Adrenal gland (tissue), 12 donors: ENCODE results near the gene MMD. TPM values are rescaled to one million over a fixed set of nuclear protein-coding genes. Genes with fewer than 3 reads are reported as not detected.
A peak's percentile ranks its signal among the peaks of the same experiment; 100 is the strongest.

ENCODE experiments used
- DNase-seq, 7 donors: peaks; one replicate each; pipeline ENCODE4 v3.0.0-alpha.2; 2019 to 2020
- H3K27ac ChIP-seq, 5 donors: fragments of 200-600 bp; sonication (generic) in 4 of 5; 1 replicate in 3 of 5; 2 replicates in 2 of 5; pipeline versions ENCODE4 v1.5.1 to v1.8.0; 2016 to 2020; ENCODE audit warnings: mild to moderate bottlenecking in 1 of 5
- H3K27me3 ChIP-seq: fragments of 200-600 bp; 2 replicates; pipeline ENCODE4 v1.8.0; 2021
- H3K36me3 ChIP-seq, 2 donors: fragments of 200-600 bp; replicated peaks in 1 of 2; 1 replicate in 1 of 2; 2 replicates in 1 of 2; pipeline versions ENCODE4 v1.5.1 to v1.8.0; 2018 to 2022
- H3K4me1 ChIP-seq, 2 donors: fragments of 200-600 bp; replicated peaks in 1 of 2; 1 replicate in 1 of 2; 2 replicates in 1 of 2; pipeline versions ENCODE4 v1.5.1 to v1.8.0; 2018 to 2021
- H3K4me3 ChIP-seq, 4 donors: fragments of 200-600 bp; sonication (generic) in 3 of 4; one replicate each; pipeline ENCODE4 v1.5.1; 2016 to 2018
- H3K9me3 ChIP-seq, 3 donors: fragments of 200-600 bp; sonication (generic) in 1 of 3; replicated peaks in 1 of 3; 1 replicate in 2 of 3; 2 replicates in 1 of 3; pipeline versions ENCODE4 v1.5.1 to v1.8.0; 2016 to 2021
- CTCF ChIP-seq, 6 experiments: fragments of 450-650 bp in 4 of 6; fragments of 200-600 bp in 2 of 6; sonication (generic) in 1 of 6; IDR thresholded peaks; 1 replicate in 5 of 6; 2 replicates in 1 of 6; pipeline versions ENCODE4 v1.5.1 to v1.8.0; 2016 to 2021; ENCODE audit warnings: antibody characterized with exemption in 6 of 6, mild to moderate bottlenecking in 2 of 6, moderate library complexity in 1 of 6
- POLR2A ChIP-seq, 2 donors: fragments of 450-650 bp; IDR thresholded peaks; one replicate each; pipeline ENCODE4 v1.6.1; 2017; ENCODE audit warnings: antibody characterized with exemption in 2 of 2, mild to moderate bottlenecking in 2 of 2, moderate library complexity in 1 of 2
- whole genome bisulfite sequencing, 4 donors: extraction: QIAGEN DNeasy Blood & Tissue Kit in 2 of 4; methylation state at CpG; one replicate each; pipeline versions ENCODE4 v1.1.5 to v1.1.7; 2013 to 2017; 5-methylcytosine and 5-hydroxymethylcytosine counted together
- intact Hi-C, 2 donors: fragments of 100-400 bp; cut with DNase I; formaldehyde crosslinking; loops; one replicate each; pipeline versions ENCODE4 v1.14.1 to v1.15.0; 2022 to 2023
- polyA plus RNA-seq, 3 donors: library from polyadenylated mRNA; stranded (reverse); fragments of 200-250 nt in 2 of 3; fragments of 350-450 nt in 1 of 3; fragmentation: Illumina TruSeq in 1 of 3; extraction: RNeasy Lipid Tissue Mini Kit (QIAGEN cat#74804) in 1 of 3; gene quantifications; one replicate each; pipeline ENCODE4 v1.2.3, GENCODE V29; 2013 to 2014
- total RNA-seq, 9 donors: library from RNA; depleted of rRNA in 4 of 9; stranded (reverse); fragments of >200 nt in 4 of 9; fragments of 120-200 nt in 1 of 9; fragmentation: NEBNext Ultra II Directional in 1 of 9; extraction: Animal tissue kit (Norgen Biotek cat#: 25700) in 1 of 9; gene quantifications; one replicate each; pipeline versions ENCODE4 v1.1.0 to v1.2.4, GENCODE V29; 2013 to 2023
- donor health status: healthy with polysubstance abuse.
- donor health status: Bipolar disorder and iron deficiency.
- donor health status: DM: yes; HTN: yes; CAD: no.
- donor health status: DM: no; HTN: no; CAD: no.
- donor health status: DM: no; HTN: no; CAD: no.
- donor health status: DM: yes; HTN: yes; CAD: no.

MMD gene
- total and polyA plus RNA-seq, 12 donors, result 6.2 to 27.6 (median 14.6) TPM

GRCh38 chr17:55363033-55363432 lies 58.6 kb downstream of the MMD start:
- Histone ChIP-seq H3K4me3 (no peak overlapping the region), H3K9me3 (peaks cover 0 to 10% (median 0%) of the 10 kb centered on the region in 3 donors), H3K36me3 (no peaks in the 10 kb centered on the region), H3K4me1 (no peaks in the 10 kb centered on the region), H3K27ac (no peak overlapping the region), H3K27me3 (no peaks in the 10 kb centered on the region)
- intact Hi-C loops, result no loop called here
- TF ChIP-seq CTCF (IDR thresholded peaks at IDR 0.05), result no peak
- no peak for TF ChIP-seq POLR2A (IDR thresholded peaks at IDR 0.05)
- WGBS, 4 donors, result 60 to 83% (median 79%) methylated on average over 1 of the region's 1 CpG
- no peak for DNase-seq

GRCh38 chr17:55360971-55361370 lies 60.7 kb downstream of the MMD start:
- intact Hi-C loops, result no loop called here
- H3K9me3 ChIP-seq, result peaks cover 0 to 10% (median 0%) of the 10 kb centered on the region in 3 donors
- DNase-seq, result no peak
- no peaks in the 10 kb centered on the region for H3K27me3 ChIP-seq
- no peak overlapping the region for H3K4me3 ChIP-seq
- no peak overlapping the region for H3K27ac ChIP-seq
- TF ChIP-seq CTCF (IDR thresholded peaks at IDR 0.05) (no peak), POLR2A (IDR thresholded peaks at IDR 0.05) (no peak)
- H3K4me1 ChIP-seq, result no peaks in the 10 kb centered on the region
- H3K36me3 ChIP-seq, result no peaks in the 10 kb centered on the region

GRCh38 chr17:55356434-55357328 lies 65.0 kb downstream of the MMD start:
- H3K9me3 ChIP-seq, result peaks cover 0 to 10% (median 0%) of the 10 kb centered on the region in 3 donors
- H3K27me3 ChIP-seq, result no peaks in the 10 kb centered on the region
- H3K27ac ChIP-seq, result no peak overlapping the region
- intact Hi-C loops, result loop anchor here in 1 of 2 donors (10.0 kb wide), 1 partner anchor 158 kb away; the partner anchor contains the start of gene SMIM36
- H3K36me3 ChIP-seq, result no peaks in the 10 kb centered on the region
- WGBS, 4 donors, result 21 to 40% (median 24%) methylated on average over 3 of the region's 3 CpGs
- H3K4me1 ChIP-seq, result no peaks in the 10 kb centered on the region
- H3K4me3 ChIP-seq, result no peak overlapping the region
- no peak for TF ChIP-seq POLR2A (IDR thresholded peaks at IDR 0.05)
- TF ChIP-seq CTCF (IDR thresholded peaks at IDR 0.05), result peak; percentile 68 to 81 (median 74)
- peak; percentile 50 to 88 (median 79) for DNase-seq

GRCh38 chr17:55354941-55355340 lies 66.7 kb downstream of the MMD start:
- intact Hi-C loops, result loop anchor here in 1 of 2 donors (10.0 kb wide), 1 partner anchor 160 kb away; the partner anchor contains the start of gene SMIM36
- Histone ChIP-seq H3K4me3 (no peak overlapping the region), H3K9me3 (no peaks in the 10 kb centered on the region), H3K27ac (no peak overlapping the region), H3K36me3 (no peaks in the 10 kb centered on the region), H3K27me3 (no peaks in the 10 kb centered on the region), H3K4me1 (no peaks in the 10 kb centered on the region)
- WGBS, 4 donors, result 95 to 100% (median 96%) methylated on average over 2 of the region's 2 CpGs
- TF ChIP-seq POLR2A (IDR thresholded peaks at IDR 0.05) (no peak), CTCF (IDR thresholded peaks at IDR 0.05) (no peak)
- DNase-seq, result no peak
